Activated CD4-positive, alpha-beta T cell treated with anti-CD3 and anti-CD28 coated beads for 36 hours (primary cell): Measurements from ENCODE around the gene CNTNAP5. TPM values are rescaled to one million over a fixed set of nuclear protein-coding genes. Genes with fewer than 3 reads are reported as not detected.

Source experiments
- ATAC-seq: fragments of 200-7000 bp; cut with Tn5 transposase; one replicate; pipeline ENCODE4 v1.10.0; 2021; ENCODE audit warnings: mild to moderate bottlenecking, moderate library complexity
- CTCF ChIA-PET: fragments of 350-600 bp; sonication (Branson Sonifier 250); formaldehyde crosslinking; loops from one replicate; lab custom pipeline; 2021; ENCODE audit warnings: antibody characterized with exemption; lab: Charles Lee
- POLR2A ChIA-PET: fragments of 350-600 bp; sonication (Branson Sonifier 250); formaldehyde crosslinking; loops from one replicate; lab custom pipeline; 2021; ENCODE audit warnings: antibody characterized with exemption, inconsistent platforms; lab: Charles Lee
- DNase-seq: peaks from one replicate; pipeline ENCODE4 v3.0.0-alpha.2; 2020
- H3K27ac Mint-ChIP-seq: one replicate; pipeline ENCODE4 v1.8.0; 2021; ENCODE audit warnings: mixed read lengths
- H3K27me3 Mint-ChIP-seq: one replicate; pipeline ENCODE4 v1.8.0; 2021; ENCODE audit warnings: mixed read lengths
- H3K36me3 Mint-ChIP-seq: one replicate; pipeline ENCODE4 v1.8.0; 2021; ENCODE audit warnings: low read depth, mixed read lengths
- H3K4me1 Mint-ChIP-seq: one replicate; pipeline ENCODE4 v1.8.0; 2021; ENCODE audit warnings: mixed read lengths
- H3K4me3 Mint-ChIP-seq: one replicate; pipeline ENCODE4 v1.8.0; 2021; ENCODE audit warnings: mild to moderate bottlenecking, moderate library complexity, mixed read lengths
- H3K9me3 Mint-ChIP-seq: one replicate; pipeline ENCODE4 v1.8.0; 2021; ENCODE audit warnings: low read depth, mixed read lengths
- intact Hi-C, 2 experiments: fragments of 100-400 bp; cut with DNase I in 1 of 2; cut with micrococcal nuclease in 1 of 2; formaldehyde crosslinking; loops; one replicate each; pipeline versions ENCODE4 v1.14.2 to v1.15.1; 2022 to 2024; cut with DNase I, micrococcal nuclease
- total RNA-seq, 2 experiments: library from RNA; stranded (reverse); gene quantifications; one replicate each; pipeline ENCODE4 v1.2.3, GENCODE V29; 2021

Gene CNTNAP5
- total RNA-seq, 2 experiments from 2014 or later, result not detected

GRCh38 chr2:124740636-124741035, 715.5 kb downstream of the CNTNAP5 start:
- ChIA-PET POLR2A (no interaction called here), CTCF (no interaction called here)
- H3K27me3 Mint-ChIP-seq, result no peaks in the 10 kb centered on the region

GRCh38 chr2:124753842-124754241, 728.8 kb downstream of the CNTNAP5 start:
- ATAC-seq, result no peak
- no peaks in the 10 kb centered on the region for H3K27me3 Mint-ChIP-seq
- intact Hi-C loops, result no loop called here
- H3K4me1 Mint-ChIP-seq, result no peaks in the 10 kb centered on the region
- H3K9me3 Mint-ChIP-seq, result peaks cover 2% of the 10 kb centered on the region
- no peak overlapping the region for H3K27ac Mint-ChIP-seq
- H3K36me3 Mint-ChIP-seq, result no peaks in the 10 kb centered on the region
- no peak for DNase-seq
- ChIA-PET CTCF (no interaction called here), POLR2A (no interaction called here)
- no peak overlapping the region for H3K4me3 Mint-ChIP-seq

More at GRCh38 chr2:124740636-124741035, 715.5 kb downstream of the CNTNAP5 start:
- H3K9me3 Mint-ChIP-seq, result peaks cover 8% of the 10 kb centered on the region
- H3K4me3 Mint-ChIP-seq, result no peak overlapping the region
- no peaks in the 10 kb centered on the region for H3K36me3 Mint-ChIP-seq
- no peak overlapping the region for H3K27ac Mint-ChIP-seq
- intact Hi-C loops, result no loop called here
- DNase-seq, result no peak
- H3K4me1 Mint-ChIP-seq, result no peaks in the 10 kb centered on the region
- no peak for ATAC-seq

- H3K27ac Mint-ChIP-seq, result no peak overlapping the region
- intact Hi-C loops, result no loop called here
- H3K4me1 Mint-ChIP-seq, result no peaks in the 10 kb centered on the region
- ATAC-seq (no peak), DNase-seq (no peak)
- no peak overlapping the region for H3K4me3 Mint-ChIP-seq
- no peaks in the 10 kb centered on the region for H3K36me3 Mint-ChIP-seq
- no peaks in the 10 kb centered on the region for H3K9me3 Mint-ChIP-seq
- ChIA-PET CTCF (no interaction called here), POLR2A (no interaction called here)
- H3K27me3 Mint-ChIP-seq, result no peaks in the 10 kb centered on the region
Observed at GRCh38 chr2:124755386-124755785, 730.3 kb downstream of the CNTNAP5 start.

GRCh38 chr2:124756048-124756447, 731.0 kb downstream of the CNTNAP5 start:
- Mint-ChIP-seq H3K4me1 (no peaks in the 10 kb centered on the region), H3K27me3 (no peaks in the 10 kb centered on the region)

GRCh38 chr2:124762388-124762787, 737.3 kb downstream of the CNTNAP5 start:
- ChIA-PET CTCF (no interaction called here), POLR2A (no interaction called here)
- Mint-ChIP-seq H3K4me1 (no peaks in the 10 kb centered on the region), H3K36me3 (no peaks in the 10 kb centered on the region), H3K9me3 (no peaks in the 10 kb centered on the region), H3K27me3 (no peaks in the 10 kb centered on the region), H3K4me3 (no peak overlapping the region), H3K27ac (no peak overlapping the region)
- no peak for ATAC-seq
- no peak for DNase-seq
- intact Hi-C loops, result no loop called here

More at GRCh38 chr2:124756048-124756447, 731.0 kb downstream of the CNTNAP5 start:
- Mint-ChIP-seq H3K27ac (no peak overlapping the region), H3K36me3 (no peaks in the 10 kb centered on the region), H3K4me3 (no peak overlapping the region), H3K9me3 (no peaks in the 10 kb centered on the region)
- POLR2A ChIA-PET, result no interaction called here
- intact Hi-C loops, result no loop called here
- DNase-seq, result no peak
- CTCF ChIA-PET, result no interaction called here
- no peak for ATAC-seq

GRCh38 chr2:124763611-124764010, 738.5 kb downstream of the CNTNAP5 start:
- no peaks in the 10 kb centered on the region for H3K4me1 Mint-ChIP-seq
- ChIA-PET POLR2A (no interaction called here), CTCF (no interaction called here)
- no peaks in the 10 kb centered on the region for H3K27me3 Mint-ChIP-seq
- no peak for DNase-seq
- intact Hi-C loops, result no loop called here
- no peak overlapping the region for H3K4me3 Mint-ChIP-seq
- no peak for ATAC-seq
- no peaks in the 10 kb centered on the region for H3K9me3 Mint-ChIP-seq
- H3K36me3 Mint-ChIP-seq, result no peaks in the 10 kb centered on the region
- no peak overlapping the region for H3K27ac Mint-ChIP-seq

- H3K27ac Mint-ChIP-seq, result no peak overlapping the region
- CTCF ChIA-PET, result interaction anchor here (0.7 to 1.1 kb wide), 2 partner anchors 9 to 421 kb away, joined by 3 to 4 read pairs; no protein-coding TSS in a partner anchor
- H3K36me3 Mint-ChIP-seq, result no peaks in the 10 kb centered on the region
- no peaks in the 10 kb centered on the region for H3K27me3 Mint-ChIP-seq
- peaks cover 12% of the 10 kb centered on the region for H3K9me3 Mint-ChIP-seq
- no peak overlapping the region for H3K4me3 Mint-ChIP-seq
- no peaks in the 10 kb centered on the region for H3K4me1 Mint-ChIP-seq
- DNase-seq (no peak), ATAC-seq (no peak)
- POLR2A ChIA-PET, result no interaction called here
- intact Hi-C loops, result no loop called here
Observed at GRCh38 chr2:124774781-124775180, 749.7 kb downstream of the CNTNAP5 start.

- POLR2A ChIA-PET, result no interaction called here
- Mint-ChIP-seq H3K27ac (no peak overlapping the region), H3K9me3 (peaks cover 12% of the 10 kb centered on the region), H3K4me3 (no peak overlapping the region), H3K27me3 (no peaks in the 10 kb centered on the region), H3K36me3 (no peaks in the 10 kb centered on the region), H3K4me1 (no peaks in the 10 kb centered on the region)
- ATAC-seq (no peak), DNase-seq (no peak)
- intact Hi-C loops, result no loop called here
- CTCF ChIA-PET, result no interaction called here
Observed at GRCh38 chr2:124776332-124776731, 751.2 kb downstream of the CNTNAP5 start.

GRCh38 chr2:124778076-124778475, 753.0 kb downstream of the CNTNAP5 start:
- Mint-ChIP-seq H3K4me1 (no peaks in the 10 kb centered on the region), H3K27ac (no peak overlapping the region), H3K4me3 (no peak overlapping the region), H3K9me3 (peaks cover 7% of the 10 kb centered on the region), H3K27me3 (no peaks in the 10 kb centered on the region), H3K36me3 (no peaks in the 10 kb centered on the region)
- ChIA-PET POLR2A (no interaction called here), CTCF (interaction anchor here (0.7 kb wide), 1 partner anchor 1376 kb away, joined by 4 read pairs; no protein-coding TSS in a partner anchor)
- no peak for DNase-seq
- no peak for ATAC-seq
- intact Hi-C loops, result no loop called here

- ChIA-PET POLR2A (no interaction called here), CTCF (no interaction called here)
- Mint-ChIP-seq H3K27ac (no peak overlapping the region), H3K27me3 (no peaks in the 10 kb centered on the region), H3K36me3 (no peaks in the 10 kb centered on the region), H3K4me1 (no peaks in the 10 kb centered on the region), H3K4me3 (no peak overlapping the region), H3K9me3 (no peaks in the 10 kb centered on the region)
- ATAC-seq (no peak), DNase-seq (no peak)
- intact Hi-C loops, result no loop called here
Observed at GRCh38 chr2:124796647-124797046, 771.6 kb downstream of the CNTNAP5 start.

GRCh38 chr2:124797049-124797448, 772.0 kb downstream of the CNTNAP5 start:
- Mint-ChIP-seq H3K4me1 (no peaks in the 10 kb centered on the region), H3K9me3 (no peaks in the 10 kb centered on the region), H3K36me3 (no peaks in the 10 kb centered on the region), H3K27me3 (no peaks in the 10 kb centered on the region), H3K27ac (no peak overlapping the region), H3K4me3 (no peak overlapping the region)
- ChIA-PET POLR2A (no interaction called here), CTCF (no interaction called here)
- ATAC-seq, result no peak
- DNase-seq, result no peak
- intact Hi-C loops, result no loop called here

GRCh38 chr2:124798551-124798950, 773.5 kb downstream of the CNTNAP5 start:
- ChIA-PET CTCF (no interaction called here), POLR2A (no interaction called here)
- no peak for ATAC-seq
- DNase-seq, result no peak
- H3K27ac Mint-ChIP-seq, result no peak overlapping the region
- intact Hi-C loops, result no loop called here
- H3K36me3 Mint-ChIP-seq, result no peaks in the 10 kb centered on the region
- no peaks in the 10 kb centered on the region for H3K4me1 Mint-ChIP-seq
- no peaks in the 10 kb centered on the region for H3K27me3 Mint-ChIP-seq
- H3K9me3 Mint-ChIP-seq, result no peaks in the 10 kb centered on the region
- H3K4me3 Mint-ChIP-seq, result no peak overlapping the region
